ENCODE measurements around the gene CNGB1.

DNA sequence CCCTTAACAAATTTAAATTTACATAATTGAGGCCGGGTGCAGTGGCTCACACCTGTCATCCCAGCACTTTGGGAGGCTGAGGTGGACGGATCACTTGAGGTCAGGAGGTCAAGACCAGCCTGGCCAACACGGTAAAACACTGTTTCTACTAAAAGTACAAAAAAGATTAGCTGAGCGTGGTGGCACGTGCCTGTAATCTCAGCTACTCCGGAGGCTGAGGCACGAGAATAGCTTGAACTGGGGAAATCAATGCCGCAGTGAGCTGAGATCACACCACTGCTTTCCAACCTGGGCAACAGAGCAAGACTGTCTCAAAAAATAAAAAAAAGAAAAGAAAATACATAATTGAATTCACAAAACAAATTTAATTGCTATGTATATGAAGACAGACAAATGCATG is 112.3 kb downstream of the CNGB1 start:
- TF ChIP-seq, protein P1, sequence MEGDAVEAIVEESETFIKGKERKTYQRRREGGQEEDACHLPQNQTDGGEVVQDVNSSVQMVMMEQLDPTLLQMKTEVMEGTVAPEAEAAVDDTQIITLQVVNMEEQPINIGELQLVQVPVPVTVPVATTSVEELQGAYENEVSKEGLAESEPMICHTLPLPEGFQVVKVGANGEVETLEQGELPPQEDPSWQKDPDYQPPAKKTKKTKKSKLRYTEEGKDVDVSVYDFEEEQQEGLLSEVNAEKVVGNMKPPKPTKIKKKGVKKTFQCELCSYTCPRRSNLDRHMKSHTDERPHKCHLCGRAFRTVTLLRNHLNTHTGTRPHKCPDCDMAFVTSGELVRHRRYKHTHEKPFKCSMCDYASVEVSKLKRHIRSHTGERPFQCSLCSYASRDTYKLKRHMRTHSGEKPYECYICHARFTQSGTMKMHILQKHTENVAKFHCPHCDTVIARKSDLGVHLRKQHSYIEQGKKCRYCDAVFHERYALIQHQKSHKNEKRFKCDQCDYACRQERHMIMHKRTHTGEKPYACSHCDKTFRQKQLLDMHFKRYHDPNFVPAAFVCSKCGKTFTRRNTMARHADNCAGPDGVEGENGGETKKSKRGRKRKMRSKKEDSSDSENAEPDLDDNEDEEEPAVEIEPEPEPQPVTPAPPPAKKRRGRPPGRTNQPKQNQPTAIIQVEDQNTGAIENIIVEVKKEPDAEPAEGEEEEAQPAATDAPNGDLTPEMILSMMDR (IDR thresholded peaks at IDR 0.05; ENCODE audit: low read depth, low read length, missing input control), result no peak
- TF ChIP-seq, protein P2, sequence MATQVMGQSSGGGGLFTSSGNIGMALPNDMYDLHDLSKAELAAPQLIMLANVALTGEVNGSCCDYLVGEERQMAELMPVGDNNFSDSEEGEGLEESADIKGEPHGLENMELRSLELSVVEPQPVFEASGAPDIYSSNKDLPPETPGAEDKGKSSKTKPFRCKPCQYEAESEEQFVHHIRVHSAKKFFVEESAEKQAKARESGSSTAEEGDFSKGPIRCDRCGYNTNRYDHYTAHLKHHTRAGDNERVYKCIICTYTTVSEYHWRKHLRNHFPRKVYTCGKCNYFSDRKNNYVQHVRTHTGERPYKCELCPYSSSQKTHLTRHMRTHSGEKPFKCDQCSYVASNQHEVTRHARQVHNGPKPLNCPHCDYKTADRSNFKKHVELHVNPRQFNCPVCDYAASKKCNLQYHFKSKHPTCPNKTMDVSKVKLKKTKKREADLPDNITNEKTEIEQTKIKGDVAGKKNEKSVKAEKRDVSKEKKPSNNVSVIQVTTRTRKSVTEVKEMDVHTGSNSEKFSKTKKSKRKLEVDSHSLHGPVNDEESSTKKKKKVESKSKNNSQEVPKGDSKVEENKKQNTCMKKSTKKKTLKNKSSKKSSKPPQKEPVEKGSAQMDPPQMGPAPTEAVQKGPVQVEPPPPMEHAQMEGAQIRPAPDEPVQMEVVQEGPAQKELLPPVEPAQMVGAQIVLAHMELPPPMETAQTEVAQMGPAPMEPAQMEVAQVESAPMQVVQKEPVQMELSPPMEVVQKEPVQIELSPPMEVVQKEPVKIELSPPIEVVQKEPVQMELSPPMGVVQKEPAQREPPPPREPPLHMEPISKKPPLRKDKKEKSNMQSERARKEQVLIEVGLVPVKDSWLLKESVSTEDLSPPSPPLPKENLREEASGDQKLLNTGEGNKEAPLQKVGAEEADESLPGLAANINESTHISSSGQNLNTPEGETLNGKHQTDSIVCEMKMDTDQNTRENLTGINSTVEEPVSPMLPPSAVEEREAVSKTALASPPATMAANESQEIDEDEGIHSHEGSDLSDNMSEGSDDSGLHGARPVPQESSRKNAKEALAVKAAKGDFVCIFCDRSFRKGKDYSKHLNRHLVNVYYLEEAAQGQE (IDR thresholded peaks at IDR 0.05), result no peak
- TF ChIP-seq TAF1 (conservative IDR thresholded peaks at IDR 0.05), result no peak

All from liver (tissue), 3 donors.